Transverse colon (tissue), 4 donors: ENCODE results near the gene GFRA1. TPM values are rescaled to one million over a fixed set of nuclear protein-coding genes. Genes with fewer than 3 reads are reported as not detected.

ENCODE experiments used
- DNase-seq: peaks from one replicate; pipeline ENCODE4 v3.0.0-alpha.2; 2019
- H3K27ac ChIP-seq, 4 donors: fragments of 200-600 bp; sonication (generic); 2 replicates each; pipeline ENCODE4 v1.5.1; 2016 to 2018; ENCODE audit warnings: inconsistent platforms in 4 of 4
- H3K27me3 ChIP-seq: fragments of 200-600 bp; sonication (generic); 2 replicates; pipeline ENCODE4 v1.5.1; 2017; ENCODE audit warnings: inconsistent platforms
- H3K36me3 ChIP-seq, 4 donors: fragments of 200-600 bp; sonication (generic); 2 replicates each; pipeline ENCODE4 v1.5.1; 2017 to 2019; ENCODE audit warnings: inconsistent platforms in 4 of 4
- H3K4me1 ChIP-seq, 4 donors: fragments of 200-600 bp; sonication (generic); 2 replicates each; pipeline ENCODE4 v1.5.1; 2017 to 2020; ENCODE audit warnings: inconsistent platforms in 4 of 4
- H3K4me3 ChIP-seq, 4 donors: fragments of 200-600 bp; sonication (generic); 1 replicate in 1 of 4; 2 replicates in 3 of 4; pipeline versions ENCODE4 v1.5.1 to v1.6.1; 2017 to 2019; ENCODE audit warnings: inconsistent platforms in 4 of 4
- H3K9me3 ChIP-seq, 2 donors: fragments of 200-600 bp; sonication (generic); 2 replicates each; pipeline ENCODE4 v1.5.1; 2017 to 2019; ENCODE audit warnings: inconsistent platforms in 2 of 2
- EP300 ChIP-seq: sonication (generic); formaldehyde crosslinking; IDR thresholded peaks from one replicate; pipeline ENCODE4 v1.6.1; 2017; ENCODE audit warnings: antibody characterized with exemption, low read depth
- POLR2A ChIP-seq: fragments of 450-650 bp; IDR thresholded peaks from one replicate; pipeline ENCODE4 v1.6.1; 2016; ENCODE audit warnings: antibody characterized with exemption, mild to moderate bottlenecking, moderate library complexity
- POLR2AphosphoS5 ChIP-seq, 3 donors: sonication (generic); formaldehyde crosslinking; IDR thresholded peaks; one replicate each; pipeline ENCODE4 v1.6.1; 2016; ENCODE audit warnings: antibody characterized with exemption in 3 of 3
- WGBS, 2 donors: methylation state at CpG; one replicate each; pipeline ENCODE4 v1.1.5; 2018; ENCODE audit warnings: low coverage in 1 of 2; 5-methylcytosine and 5-hydroxymethylcytosine counted together
- in situ Hi-C, 4 donors: fragments of 200-750 bp; cut with MboI; loops; one replicate each; pipeline versions ENCODE4 v1.15.0 to v1.15.1; 2017; ENCODE audit warnings: low sequenced_read_pairs in 3 of 4, low pct_ligation_motif_present in 1 of 4, low pct_unique_long_range_greater_than_20kb in 1 of 4
- intact Hi-C: fragments of 100-400 bp; cut with DNase I; formaldehyde crosslinking; loops from one replicate; pipeline ENCODE4 v1.15.1; 2023; ENCODE audit warnings: low total_unique reads
- total RNA-seq, 4 donors: library from RNA; depleted of rRNA; stranded (reverse); fragments of >200 nt; gene quantifications; one replicate each; pipeline ENCODE4 v1.1.0, GENCODE V29; 2016
- TF ChIP-seq, protein P1 (sequence below), 5 experiments: fragments of 200-600 bp in 3 of 5; fragments of 450-650 bp in 2 of 5; sonication (generic) in 3 of 5; IDR thresholded peaks; 1 replicate in 2 of 5; 2 replicates in 3 of 5; pipeline ENCODE4 v1.5.1; 2016 to 2017; ENCODE audit warnings: antibody characterized with exemption in 5 of 5, inconsistent platforms in 3 of 5, mild to moderate bottlenecking in 2 of 5, moderate library complexity in 1 of 5

GFRA1 gene
- total RNA-seq, 4 donors from 2014 or later, result 12.0 to 32.8 (median 17.3) TPM

DNA sequence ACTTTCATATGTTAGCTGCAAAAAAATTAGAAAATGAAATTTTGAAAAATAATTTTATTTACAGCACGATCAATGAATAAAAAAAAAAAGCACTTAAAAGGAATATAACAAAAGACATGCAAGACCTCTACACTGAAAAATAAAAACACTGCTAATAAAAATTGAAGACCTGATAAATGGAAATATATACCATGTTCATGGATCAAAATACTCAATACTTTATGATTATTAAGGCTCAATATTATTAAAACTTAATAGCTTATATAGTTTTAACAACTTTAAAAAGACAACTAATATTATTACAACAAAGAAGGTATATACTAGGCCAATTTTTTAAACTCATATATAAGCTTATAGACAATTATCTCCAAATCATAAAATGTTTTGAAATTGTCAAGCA is 143.0 kb downstream of the GFRA1 start:
- in situ Hi-C loops, result no loop called here
- 59 to 81% methylated on average over 1 of the region's 1 CpG for WGBS, 2 donors
- intact Hi-C loops, result no loop called here
- H3K36me3 ChIP-seq, result no peaks in the 10 kb centered on the region
- H3K27ac ChIP-seq, result no peak overlapping the region
- TF ChIP-seq, protein P1, sequence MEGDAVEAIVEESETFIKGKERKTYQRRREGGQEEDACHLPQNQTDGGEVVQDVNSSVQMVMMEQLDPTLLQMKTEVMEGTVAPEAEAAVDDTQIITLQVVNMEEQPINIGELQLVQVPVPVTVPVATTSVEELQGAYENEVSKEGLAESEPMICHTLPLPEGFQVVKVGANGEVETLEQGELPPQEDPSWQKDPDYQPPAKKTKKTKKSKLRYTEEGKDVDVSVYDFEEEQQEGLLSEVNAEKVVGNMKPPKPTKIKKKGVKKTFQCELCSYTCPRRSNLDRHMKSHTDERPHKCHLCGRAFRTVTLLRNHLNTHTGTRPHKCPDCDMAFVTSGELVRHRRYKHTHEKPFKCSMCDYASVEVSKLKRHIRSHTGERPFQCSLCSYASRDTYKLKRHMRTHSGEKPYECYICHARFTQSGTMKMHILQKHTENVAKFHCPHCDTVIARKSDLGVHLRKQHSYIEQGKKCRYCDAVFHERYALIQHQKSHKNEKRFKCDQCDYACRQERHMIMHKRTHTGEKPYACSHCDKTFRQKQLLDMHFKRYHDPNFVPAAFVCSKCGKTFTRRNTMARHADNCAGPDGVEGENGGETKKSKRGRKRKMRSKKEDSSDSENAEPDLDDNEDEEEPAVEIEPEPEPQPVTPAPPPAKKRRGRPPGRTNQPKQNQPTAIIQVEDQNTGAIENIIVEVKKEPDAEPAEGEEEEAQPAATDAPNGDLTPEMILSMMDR (IDR thresholded peaks at IDR 0.05), result no peak
- TF ChIP-seq POLR2AphosphoS5 (IDR thresholded peaks at IDR 0.05), result no peak
- H3K4me1 ChIP-seq, result no peaks in the 10 kb centered on the region
- H3K27me3 ChIP-seq, result no peaks in the 10 kb centered on the region
- H3K4me3 ChIP-seq, result no peak overlapping the region
- H3K9me3 ChIP-seq, result peaks cover 3 to 4% of the 10 kb centered on the region in 2 donors
- no peak for DNase-seq

DNA sequence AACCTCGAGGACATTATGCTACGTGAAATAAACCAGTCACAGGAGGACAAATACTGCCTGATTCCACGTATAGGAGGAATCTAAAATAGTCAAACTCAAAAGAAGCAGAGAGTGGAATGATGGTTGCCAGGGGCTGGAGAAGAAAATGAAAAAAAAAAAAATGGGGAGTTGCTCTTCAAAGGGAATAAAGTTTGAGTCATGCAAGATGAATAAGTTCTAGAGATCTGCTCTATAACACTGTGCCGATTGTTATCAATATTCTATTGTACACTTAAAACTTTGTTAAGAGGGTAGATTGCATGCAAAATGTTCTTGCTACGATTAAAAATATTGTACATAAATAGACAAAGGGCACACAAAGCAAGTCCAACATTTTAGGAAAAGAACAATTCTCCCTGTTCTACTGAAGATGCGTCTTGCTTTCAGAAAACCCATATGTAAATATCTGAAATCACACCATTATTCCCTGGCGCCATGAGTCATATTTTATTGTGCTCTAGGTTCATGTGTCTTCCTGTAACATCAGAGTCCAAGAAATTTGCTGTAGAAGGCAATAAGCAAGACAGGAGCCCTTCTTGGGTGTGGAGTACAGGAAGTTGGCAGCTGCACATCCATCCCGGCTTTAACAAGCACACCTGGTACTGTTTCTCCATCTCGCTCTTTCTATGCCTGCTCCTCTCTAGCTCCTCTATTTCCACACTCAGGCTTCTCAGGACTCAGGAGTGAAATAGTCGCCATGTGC is 145.9 kb downstream of the GFRA1 start:
- in situ Hi-C loops (no loop called here), intact Hi-C loops (no loop called here)
- Histone ChIP-seq H3K27ac (no peak overlapping the region), H3K4me1 (no peaks in the 10 kb centered on the region), H3K4me3 (no peak overlapping the region), H3K27me3 (no peaks in the 10 kb centered on the region), H3K9me3 (peaks cover 3 to 4% of the 10 kb centered on the region in 2 donors), H3K36me3 (no peaks in the 10 kb centered on the region)
- TF ChIP-seq, protein P1 (IDR thresholded peaks at IDR 0.05), result no peak
- TF ChIP-seq EP300 (no peak), POLR2A (no peak), POLR2AphosphoS5 (IDR thresholded peaks at IDR 0.05) (no peak)
- DNase-seq, result no peak
- 70 to 77% methylated on average over 9 to 10 of the region's 10 CpGs for WGBS, 2 donors

DNA sequence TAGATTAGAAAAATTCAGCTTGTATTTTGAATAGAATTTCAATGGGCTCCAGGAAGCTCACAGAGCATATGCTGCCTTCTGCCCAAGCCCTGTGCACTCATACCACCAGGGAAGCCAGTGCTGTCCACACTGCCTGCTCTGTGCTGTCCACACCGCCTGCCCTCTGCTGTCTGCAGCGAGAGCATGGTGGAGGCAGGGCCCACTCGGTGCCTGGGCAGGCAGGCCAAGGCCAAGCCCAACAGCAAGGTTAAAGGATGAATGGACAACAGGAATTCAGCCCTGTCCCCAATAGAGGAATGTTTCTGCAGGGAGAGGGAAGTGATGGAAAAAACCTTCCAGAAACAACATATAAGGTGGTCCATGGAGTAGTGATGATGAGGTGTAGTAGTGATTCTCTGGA is 146.8 kb downstream of the GFRA1 start:
- Histone ChIP-seq H3K36me3 (no peaks in the 10 kb centered on the region), H3K9me3 (peaks cover 3 to 4% of the 10 kb centered on the region in 2 donors), H3K27ac (no peak overlapping the region), H3K27me3 (no peaks in the 10 kb centered on the region), H3K4me3 (no peak overlapping the region), H3K4me1 (no peaks in the 10 kb centered on the region)
- intact Hi-C loops, result no loop called here
- WGBS, 2 donors, result 96% methylated on average over 3 of the region's 3 CpGs; no CpG with 5 or more reads in 1 of the 2 donors
- TF ChIP-seq POLR2AphosphoS5 (IDR thresholded peaks at IDR 0.05) (no peak), POLR2A (no peak), EP300 (no peak)
- TF ChIP-seq, protein P1 (IDR thresholded peaks at IDR 0.05), result no peak
- in situ Hi-C loops, result no loop called here
- DNase-seq, result no peak

- in situ Hi-C loops, result no loop called here
Observed at GRCh38 chr10:116125180-116125579, 147.8 kb downstream of the GFRA1 start.

More at GRCh38 chr10:116125180-116125579, 147.8 kb downstream of the GFRA1 start:
- Histone ChIP-seq H3K4me3 (no peak overlapping the region), H3K4me1 (no peaks in the 10 kb centered on the region), H3K9me3 (peaks cover 0 to 3% of the 10 kb centered on the region in 2 donors), H3K36me3 (no peaks in the 10 kb centered on the region), H3K27ac (no peak overlapping the region), H3K27me3 (no peaks in the 10 kb centered on the region)
- DNase-seq, result no peak
- intact Hi-C loops, result no loop called here
- TF ChIP-seq EP300, result no peak
- TF ChIP-seq, protein P1 (IDR thresholded peaks at IDR 0.05), result no peak
- no peak for TF ChIP-seq POLR2A
- TF ChIP-seq POLR2AphosphoS5 (IDR thresholded peaks at IDR 0.05), result no peak
- WGBS, 2 donors, result 83 to 100% methylated on average over 1 to 19 of the region's 19 CpGs
